ENCODE measurements around the gene IRGC. TPM values are rescaled to one million over a fixed set of nuclear protein-coding genes. Genes with fewer than 3 reads are reported as not detected.
A peak's percentile ranks its signal among the peaks of the same experiment; 100 is the strongest.

The IRGC gene
- polyA plus RNA-seq, 12 donors = 0.13 TPM; not detected in 11

DNA sequence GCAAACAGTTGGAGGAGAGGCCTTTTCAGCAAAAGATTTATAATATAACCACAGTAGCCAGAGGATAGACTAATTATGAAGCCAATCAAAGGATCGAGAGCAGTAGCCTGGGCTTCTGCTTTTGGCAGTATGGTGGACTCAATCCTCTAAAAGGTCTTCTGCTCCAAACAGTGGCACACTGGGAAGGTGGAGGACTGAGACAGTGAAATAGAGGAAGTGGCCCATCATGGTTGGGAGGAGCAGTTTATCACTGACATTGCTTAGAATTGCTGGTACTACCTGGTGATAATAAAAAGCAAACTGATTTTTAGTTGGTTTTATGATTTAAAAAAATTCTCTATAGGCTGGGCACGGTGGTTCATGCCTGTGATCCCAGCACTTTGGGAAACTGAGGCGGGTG lies 25.0 kb upstream of the IRGC start:
- DNase-seq = no peak

DNA sequence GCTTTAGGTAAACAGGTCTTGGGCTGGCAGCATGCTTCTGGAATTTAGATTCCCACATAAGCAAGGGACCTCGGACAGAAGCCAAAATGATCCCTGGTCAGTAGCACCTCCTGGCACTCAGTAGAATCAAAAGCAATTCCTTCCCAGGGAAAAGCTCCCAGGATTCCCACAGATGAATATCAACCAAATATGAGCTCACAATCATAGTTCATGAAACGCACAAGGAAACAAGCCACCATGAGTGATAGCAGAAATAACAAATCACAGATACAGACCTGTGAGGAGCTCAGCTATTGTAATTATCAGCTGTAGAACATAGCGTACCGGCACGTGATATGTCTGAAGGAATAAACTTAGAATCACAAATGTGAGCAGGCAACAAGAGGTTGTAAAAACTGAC lies 24.1 kb upstream of the IRGC start:
- DNase-seq = no peak

GRCh38 chr19:43692385-43692784 lies 23.5 kb upstream of the IRGC start:
- DNase-seq = no peak

GRCh38 chr19:43692877-43693276 lies 23.0 kb upstream of the IRGC start:
- DNase-seq = no peak

- no peak for DNase-seq
Measured at GRCh38 chr19:43694553-43694952, 21.3 kb upstream of the IRGC start.

GRCh38 chr19:43695985-43696704 lies 19.7 kb upstream of the IRGC start:
- no peak for DNase-seq

DNA sequence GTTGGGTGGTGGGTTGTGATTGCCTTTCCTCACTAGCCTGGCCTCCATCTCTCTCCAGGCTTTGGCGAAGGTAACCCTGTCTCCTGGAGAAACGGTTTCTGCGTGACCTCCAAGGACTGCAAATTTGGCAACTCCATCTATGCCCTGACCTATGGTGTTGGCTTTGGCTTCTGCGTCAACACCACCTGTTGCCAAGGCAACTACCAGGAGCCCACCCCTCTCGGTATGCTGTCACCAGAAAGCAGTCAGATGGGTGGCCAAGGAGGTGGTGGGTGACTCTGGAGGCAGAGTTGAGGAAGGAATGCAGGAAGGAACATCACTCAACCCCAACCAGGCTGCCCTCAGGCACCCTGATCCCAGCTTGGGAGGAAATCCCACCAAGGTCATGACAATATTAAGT lies 18.6 kb upstream of the IRGC start:
- no peak for DNase-seq

GRCh38 chr19:43699506-43700394 lies 16.1 kb upstream of the IRGC start:
- DNase-seq = peak; percentile 43

- DNase-seq = peak; percentile 80
Measured at GRCh38 chr19:43700395-43701000, 15.4 kb upstream of the IRGC start.

- no peak for DNase-seq
Measured at GRCh38 chr19:43704002-43704705, 11.7 kb upstream of the IRGC start.

DNA sequence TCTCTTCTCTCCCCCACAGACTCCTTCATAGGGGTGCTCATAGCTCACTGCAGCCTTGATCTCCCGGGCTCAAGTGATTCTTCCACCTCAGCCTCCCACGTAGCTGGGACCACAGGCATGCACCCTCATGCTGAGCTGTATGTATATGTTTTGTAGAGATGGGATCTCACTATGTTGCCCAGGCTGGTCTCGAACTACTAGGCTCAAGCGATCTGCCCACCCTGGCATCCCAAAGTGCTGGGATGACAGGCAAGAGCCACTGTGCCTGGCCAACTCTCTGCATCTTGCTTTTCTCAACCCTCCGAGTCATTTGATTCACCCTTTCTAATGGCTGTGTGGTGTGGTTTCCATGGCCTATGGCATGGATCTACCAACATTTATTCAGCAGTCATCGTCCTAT lies 10.1 kb upstream of the IRGC start:
- DNase-seq = no peak

DNA sequence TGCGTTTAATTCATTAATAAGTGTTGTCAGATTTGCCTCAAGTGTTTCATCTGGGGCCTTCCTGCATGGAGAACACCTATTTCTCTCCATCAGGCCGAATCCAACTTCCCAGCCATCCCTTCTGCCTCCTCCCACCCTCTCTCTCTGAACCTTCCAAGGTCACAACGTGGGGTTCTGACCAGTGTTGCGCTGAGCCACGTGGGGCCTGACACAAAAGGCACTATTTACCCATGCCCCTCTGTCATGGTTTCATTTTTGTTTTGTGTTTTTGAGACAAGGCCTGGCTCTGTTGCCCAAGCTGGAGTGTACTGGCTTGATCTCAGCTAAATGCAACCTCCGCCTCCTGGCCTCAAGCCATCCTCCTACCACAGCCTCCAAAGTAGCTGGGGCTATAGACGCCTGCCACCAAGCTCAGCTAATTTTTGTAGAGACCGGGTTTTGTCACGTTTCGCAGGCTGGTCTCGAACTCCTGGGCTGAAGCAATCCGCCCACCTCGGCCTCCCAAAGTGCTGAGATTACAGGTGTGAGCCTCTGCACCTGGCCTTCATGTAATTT lies 8.6 kb upstream of the IRGC start:
- no peak for DNase-seq

DNA sequence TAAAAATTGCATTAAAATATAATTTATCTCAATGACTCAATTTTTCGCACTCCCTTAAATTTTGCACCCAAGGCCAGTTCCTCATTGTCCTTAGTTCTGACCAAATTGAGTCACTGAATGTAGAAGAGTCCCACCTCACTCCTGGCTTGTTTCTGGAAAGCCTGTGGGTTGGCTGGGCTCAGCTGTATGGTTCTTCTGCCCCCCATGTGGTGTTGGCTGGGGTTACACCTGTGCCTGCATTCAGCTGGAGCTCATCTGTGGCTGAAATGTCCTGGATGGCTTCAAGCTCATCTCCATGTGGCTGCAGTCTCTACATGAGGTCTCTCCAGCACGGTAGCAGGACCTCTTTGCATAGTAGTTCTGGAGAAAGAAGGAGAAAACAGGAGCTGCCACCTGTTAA lies 7.2 kb upstream of the IRGC start:
- no peak for DNase-seq

- no peak for DNase-seq
Measured at GRCh38 chr19:43711751-43712355, 4.0 kb upstream of the IRGC start.

DNA sequence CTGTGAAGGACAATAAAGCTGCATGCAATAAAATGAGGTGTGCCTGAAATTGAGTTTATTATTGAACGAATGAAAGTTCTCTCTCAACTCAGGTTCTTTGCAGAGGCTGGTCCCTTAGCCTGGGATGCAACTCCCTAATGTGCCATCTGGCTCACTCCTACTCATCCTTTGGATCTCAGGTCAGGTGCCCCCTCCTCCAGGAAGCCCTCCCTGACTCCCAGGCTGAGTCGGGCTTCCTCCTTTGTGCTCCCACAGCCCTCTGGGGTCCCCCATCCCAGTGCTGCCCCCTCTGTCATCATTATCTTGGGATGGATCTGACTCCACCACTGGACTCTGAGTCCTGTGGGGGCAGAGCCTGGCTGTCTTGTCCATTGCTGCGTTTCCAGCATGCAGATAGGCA lies 2.7 kb upstream of the IRGC start:
- no peak for DNase-seq

DNA sequence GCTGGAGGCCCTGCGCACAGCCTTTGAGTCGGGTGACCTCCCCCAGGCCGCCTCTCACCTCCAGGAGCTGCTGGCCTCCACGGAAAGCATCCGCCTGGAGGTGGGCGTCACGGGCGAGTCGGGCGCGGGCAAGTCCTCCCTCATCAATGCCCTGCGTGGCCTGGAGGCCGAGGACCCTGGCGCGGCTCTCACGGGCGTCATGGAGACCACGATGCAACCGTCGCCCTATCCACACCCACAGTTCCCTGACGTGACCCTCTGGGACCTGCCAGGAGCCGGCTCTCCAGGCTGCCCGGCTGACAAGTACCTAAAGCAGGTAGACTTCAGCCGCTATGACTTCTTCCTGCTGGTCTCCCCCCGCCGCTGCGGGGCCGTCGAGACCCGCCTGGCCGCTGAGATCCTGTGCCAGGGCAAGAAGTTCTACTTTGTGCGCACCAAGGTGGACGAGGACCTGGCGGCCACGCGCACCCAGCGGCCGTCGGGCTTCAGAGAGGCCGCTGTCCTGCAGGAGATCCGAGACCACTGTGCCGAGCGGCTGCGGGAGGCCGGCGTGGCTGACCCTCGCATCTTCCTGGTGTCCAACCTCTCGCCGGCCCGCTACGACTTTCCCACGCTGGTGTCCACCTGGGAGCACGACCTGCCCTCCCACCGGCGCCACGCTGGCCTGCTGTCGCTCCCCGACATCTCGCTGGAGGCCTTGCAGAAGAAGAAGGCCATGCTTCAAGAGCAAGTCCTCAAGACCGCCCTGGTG lies 2.9 kb downstream of the IRGC start:
- DNase-seq = no peak

DNA sequence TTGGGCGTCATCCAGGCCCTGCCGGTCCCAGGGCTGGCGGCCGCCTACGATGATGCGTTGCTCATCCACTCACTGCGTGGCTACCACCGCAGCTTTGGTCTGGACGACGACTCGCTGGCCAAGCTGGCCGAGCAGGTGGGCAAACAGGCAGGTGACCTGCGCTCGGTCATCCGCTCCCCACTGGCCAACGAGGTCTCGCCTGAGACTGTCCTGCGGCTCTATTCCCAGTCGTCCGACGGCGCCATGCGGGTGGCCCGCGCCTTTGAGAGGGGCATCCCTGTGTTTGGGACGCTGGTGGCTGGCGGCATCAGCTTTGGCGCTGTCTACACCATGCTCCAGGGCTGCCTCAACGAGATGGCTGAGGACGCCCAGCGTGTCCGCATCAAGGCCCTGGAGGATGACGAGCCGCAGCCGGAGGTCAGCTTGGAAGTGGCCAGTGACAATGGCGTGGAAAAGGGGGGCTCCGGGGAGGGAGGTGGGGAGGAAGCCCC lies 3.5 kb downstream of the IRGC start:
- DNase-seq = no peak

DNA sequence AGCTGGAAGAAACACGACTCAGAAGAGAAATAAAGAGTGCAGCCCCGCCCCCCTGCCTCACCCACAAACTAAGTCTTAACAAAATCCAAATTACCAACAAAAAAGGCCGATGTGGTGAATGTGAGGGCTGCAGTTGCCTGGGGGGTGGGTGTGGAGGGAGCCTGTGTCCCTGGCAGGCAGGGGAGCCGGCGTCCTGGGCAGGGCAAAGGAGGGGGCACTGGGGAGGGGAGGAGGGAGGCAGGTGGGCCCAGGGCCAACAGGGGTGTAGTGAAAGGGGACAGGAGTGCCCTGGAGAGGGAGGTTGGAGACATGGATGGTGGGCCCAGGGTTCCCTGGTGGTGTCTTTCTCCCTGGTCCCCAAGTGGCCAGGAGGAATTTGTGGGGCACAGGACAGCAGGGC lies 4.0 kb downstream of the IRGC start:
- no peak for DNase-seq

DNA sequence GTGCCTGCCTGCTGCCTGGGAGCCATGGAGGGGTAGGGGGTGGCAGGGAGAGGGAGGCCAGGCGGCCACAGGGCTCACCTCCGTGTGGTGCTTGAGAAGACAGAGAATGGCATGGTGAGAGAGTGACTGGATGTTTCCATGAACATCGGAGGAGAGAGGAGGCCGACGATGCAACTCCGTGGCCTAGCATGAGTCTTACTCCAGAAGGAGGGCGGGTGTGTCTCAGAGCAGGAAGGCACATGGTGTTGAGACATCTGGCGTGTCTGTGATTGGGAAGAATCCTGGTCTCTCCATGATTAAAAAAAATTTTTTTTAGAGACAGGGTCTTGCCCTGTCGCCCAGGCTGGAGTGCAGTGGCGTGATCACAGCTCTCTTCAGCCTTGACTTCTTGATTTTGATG lies 5.1 kb downstream of the IRGC start:
- no peak for DNase-seq

GRCh38 chr19:43721469-43722048 lies 5.7 kb downstream of the IRGC start:
- DNase-seq = no peak
